OCI-LY3 (cell line): Measurements from ENCODE around the gene SLC66A2.

Experiments
- H2AFZ ChIP-seq: fragments of 200-600, 300-600 bp; shearing (Covaris generic); 2 replicates; pipeline ENCODE4 v1.6.0; 2014; ENCODE audit warnings: antibody characterized with exemption, low read depth, low read length
- H3K27ac ChIP-seq: fragments of 200-600, 300-600 bp; sonication (generic); 2 replicates; pipeline ENCODE4 v1.5.1; 2014; ENCODE audit warnings: mild to moderate bottlenecking, low read length, moderate library complexity, mixed read lengths
- H3K27me3 ChIP-seq: fragments of 200-600, 300-600 bp; sonication (generic); 2 replicates; pipeline ENCODE4 v1.6.1; 2014; ENCODE audit warnings: low read depth, low read length, mixed read lengths
- H3K36me3 ChIP-seq: fragments of 200-600, 300-600 bp; sonication (generic); replicated peaks from 2 replicates; pipeline ENCODE3; 2014; ENCODE audit warnings: low read depth, low read length, mixed read lengths
- H3K4me1 ChIP-seq: fragments of 300-600, 200-600 bp; sonication (generic); 2 replicates; pipeline ENCODE4 v1.6.1; 2014; ENCODE audit warnings: low read length, mixed read lengths
- H3K4me2 ChIP-seq: fragments of 200-600, 300-600 bp; sonication (generic); 2 replicates; pipeline ENCODE4 v1.6.1; 2014; ENCODE audit warnings: low read length, mixed read lengths
- H3K4me3 ChIP-seq: fragments of 300-600, 200-600 bp; sonication (generic); 2 replicates; pipeline ENCODE4 v1.5.1; 2014; ENCODE audit warnings: antibody characterized with exemption, mild to moderate bottlenecking, low read length, moderate library complexity
- H3K79me2 ChIP-seq: fragments of 300-600, 200-600 bp; shearing (Covaris generic); 2 replicates; pipeline ENCODE4 v1.6.1; 2014; ENCODE audit warnings: mild to moderate bottlenecking, low read length, mixed read lengths
- H3K9ac ChIP-seq: fragments of 300-600, 200-600 bp; shearing (Covaris generic); 2 replicates; pipeline ENCODE4 v1.6.0; 2014; ENCODE audit warnings: mild to moderate bottlenecking, low read length, moderate library complexity
- H3K9me3 ChIP-seq: fragments of 200-600, 300-600 bp; shearing (Covaris generic); 2 replicates; pipeline ENCODE4 v1.6.1; 2014; ENCODE audit warnings: low read length, mixed read lengths; ENCODE audit not compliant: insufficient read depth
- H4K20me1 ChIP-seq: fragments of 200-600, 300-600 bp; sonication (generic); 2 replicates; pipeline ENCODE4 v1.6.1; 2016; ENCODE audit warnings: low read length, mixed read lengths; ENCODE audit not compliant: insufficient read depth
- EZH2phosphoT487 ChIP-seq: fragments of 200-600 bp; shearing (Covaris generic); IDR thresholded peaks from 2 replicates; pipeline ENCODE4 v1.6.1; 2018; ENCODE audit warnings: antibody characterized with exemption, mixed run types, low read depth
- TF ChIP-seq, protein P1 (sequence below): fragments of 200-600, 300-600 bp; sonication (generic); IDR thresholded peaks from 2 replicates; pipeline ENCODE4 v1.5.1; 2014; ENCODE audit warnings: antibody characterized with exemption, low read length, low read depth

Gene SLC66A2

DNA sequence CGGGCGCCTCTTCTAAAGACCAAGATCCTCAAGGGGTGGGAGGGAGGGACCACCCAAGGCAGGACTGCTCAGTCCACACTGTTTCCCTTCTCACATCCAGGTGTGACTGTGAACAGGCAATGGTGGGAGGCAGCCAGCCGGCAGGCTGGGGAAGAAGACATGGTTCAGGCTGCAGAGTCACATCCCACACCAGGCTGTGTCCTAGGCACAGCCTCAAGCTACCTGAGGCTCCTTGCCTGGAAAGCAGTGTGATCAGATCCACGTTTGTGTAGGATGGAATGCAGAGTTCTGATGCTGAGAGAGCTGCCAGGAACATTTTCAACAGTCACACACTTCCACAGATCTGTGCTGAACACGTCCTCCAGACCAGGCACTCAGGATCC is 16.4 kb downstream of the SLC66A2 start:
- H3K4me2 ChIP-seq: no peak overlapping the region
- H3K27ac ChIP-seq: no peak overlapping the region
- no peak overlapping the region for H2AFZ ChIP-seq
- H4K20me1 ChIP-seq: peaks cover 34% of the 10 kb centered on the region
- H3K4me3 ChIP-seq: no peak overlapping the region
- no peak overlapping the region for H3K9ac ChIP-seq
- H3K36me3 ChIP-seq: peaks cover 86% of the 10 kb centered on the region
- H3K9me3 ChIP-seq: peaks cover 33% of the 10 kb centered on the region
- H3K79me2 ChIP-seq: peaks cover 81% of the 10 kb centered on the region
- H3K27me3 ChIP-seq: no peaks in the 10 kb centered on the region
- no peaks in the 10 kb centered on the region for H3K4me1 ChIP-seq
- no peak for TF ChIP-seq EZH2phosphoT487
- TF ChIP-seq, protein P1, sequence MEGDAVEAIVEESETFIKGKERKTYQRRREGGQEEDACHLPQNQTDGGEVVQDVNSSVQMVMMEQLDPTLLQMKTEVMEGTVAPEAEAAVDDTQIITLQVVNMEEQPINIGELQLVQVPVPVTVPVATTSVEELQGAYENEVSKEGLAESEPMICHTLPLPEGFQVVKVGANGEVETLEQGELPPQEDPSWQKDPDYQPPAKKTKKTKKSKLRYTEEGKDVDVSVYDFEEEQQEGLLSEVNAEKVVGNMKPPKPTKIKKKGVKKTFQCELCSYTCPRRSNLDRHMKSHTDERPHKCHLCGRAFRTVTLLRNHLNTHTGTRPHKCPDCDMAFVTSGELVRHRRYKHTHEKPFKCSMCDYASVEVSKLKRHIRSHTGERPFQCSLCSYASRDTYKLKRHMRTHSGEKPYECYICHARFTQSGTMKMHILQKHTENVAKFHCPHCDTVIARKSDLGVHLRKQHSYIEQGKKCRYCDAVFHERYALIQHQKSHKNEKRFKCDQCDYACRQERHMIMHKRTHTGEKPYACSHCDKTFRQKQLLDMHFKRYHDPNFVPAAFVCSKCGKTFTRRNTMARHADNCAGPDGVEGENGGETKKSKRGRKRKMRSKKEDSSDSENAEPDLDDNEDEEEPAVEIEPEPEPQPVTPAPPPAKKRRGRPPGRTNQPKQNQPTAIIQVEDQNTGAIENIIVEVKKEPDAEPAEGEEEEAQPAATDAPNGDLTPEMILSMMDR: no peak

DNA sequence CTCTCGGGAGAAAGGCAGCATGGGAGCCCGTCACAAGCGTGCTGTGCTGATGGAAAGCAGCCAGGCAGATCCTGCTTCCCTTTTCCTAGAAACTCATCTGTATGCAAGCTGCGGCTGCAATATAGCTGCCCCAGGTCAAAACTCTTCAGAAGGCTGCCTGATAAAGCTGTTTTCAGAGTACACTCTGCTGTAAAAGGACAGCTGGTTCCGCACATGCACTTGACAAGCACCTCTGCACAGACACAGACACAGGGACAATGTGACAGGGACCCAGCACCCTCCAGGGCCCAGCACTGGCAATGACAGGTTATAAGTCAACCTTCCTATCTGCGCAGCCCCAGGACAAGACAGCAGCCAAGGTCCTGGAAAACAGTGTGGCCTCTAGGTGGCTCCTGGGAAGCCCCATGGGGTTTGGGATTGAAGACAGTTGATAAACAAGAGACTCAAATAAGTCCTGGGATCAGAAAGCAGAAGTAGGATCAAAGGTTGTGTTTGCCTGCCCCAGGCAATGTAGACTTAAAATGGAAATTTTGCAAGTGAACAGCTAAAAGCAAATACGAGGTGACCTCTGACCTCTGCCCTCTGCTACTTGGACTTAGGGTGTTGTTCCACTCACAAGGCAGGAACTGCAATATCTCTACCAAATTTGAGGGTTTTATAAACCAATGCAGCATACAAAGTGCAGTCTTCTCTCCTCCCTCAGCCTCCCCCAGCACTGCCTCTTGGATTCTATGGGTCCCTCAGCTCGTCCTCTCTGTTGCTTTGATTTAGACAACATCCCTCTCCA is 16.9 kb downstream of the SLC66A2 start:
- Histone ChIP-seq H3K9ac (no peak overlapping the region), H3K4me2 (no peak overlapping the region), H3K36me3 (peaks cover 88% of the 10 kb centered on the region)

DNA sequence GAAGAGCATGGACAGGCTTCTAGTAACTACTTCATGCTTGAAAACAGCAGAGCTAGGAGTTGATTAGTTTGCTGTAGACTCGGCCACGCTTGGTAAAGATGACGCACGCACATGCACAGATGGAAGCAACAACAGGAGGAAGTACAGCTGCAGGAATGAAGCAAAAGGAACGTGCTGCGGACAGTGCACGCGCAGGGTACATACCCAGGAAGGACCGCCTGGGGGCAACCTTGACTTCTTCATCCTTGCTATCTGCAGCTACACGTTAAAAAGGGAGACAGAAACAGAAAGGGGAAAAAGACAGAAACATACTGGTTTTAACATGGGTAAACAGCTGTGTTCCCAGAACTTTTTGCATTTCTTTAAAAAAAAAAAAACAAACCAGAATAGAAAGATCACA is 17.7 kb downstream of the SLC66A2 start:
- no peak overlapping the region for H3K27ac ChIP-seq
- no peak overlapping the region for H3K9ac ChIP-seq
- peaks cover 33% of the 10 kb centered on the region for H4K20me1 ChIP-seq
- peaks cover 83% of the 10 kb centered on the region for H3K79me2 ChIP-seq
- H3K9me3 ChIP-seq: peaks cover 43% of the 10 kb centered on the region
- H2AFZ ChIP-seq: no peak overlapping the region
- no peak overlapping the region for H3K4me2 ChIP-seq
- no peaks in the 10 kb centered on the region for H3K27me3 ChIP-seq
- no peak overlapping the region for H3K4me3 ChIP-seq
- H3K4me1 ChIP-seq: no peaks in the 10 kb centered on the region
- H3K36me3 ChIP-seq: peaks cover 92% of the 10 kb centered on the region
- TF ChIP-seq EZH2phosphoT487: no peak
- TF ChIP-seq, protein P1: no peak

More for the DNA sequence above, 16.9 kb downstream of the SLC66A2 start:
- Histone ChIP-seq H3K27ac (no peak overlapping the region), H3K9me3 (peaks cover 38% of the 10 kb centered on the region), H3K27me3 (no peaks in the 10 kb centered on the region), H4K20me1 (peaks cover 29% of the 10 kb centered on the region), H3K4me3 (no peak overlapping the region), H3K4me1 (no peaks in the 10 kb centered on the region), H3K79me2 (peaks cover 81% of the 10 kb centered on the region), H2AFZ (no peak overlapping the region)
- no peak for TF ChIP-seq EZH2phosphoT487
- TF ChIP-seq, protein P1: no peak; the same call in 1 of the 2 replicates

DNA sequence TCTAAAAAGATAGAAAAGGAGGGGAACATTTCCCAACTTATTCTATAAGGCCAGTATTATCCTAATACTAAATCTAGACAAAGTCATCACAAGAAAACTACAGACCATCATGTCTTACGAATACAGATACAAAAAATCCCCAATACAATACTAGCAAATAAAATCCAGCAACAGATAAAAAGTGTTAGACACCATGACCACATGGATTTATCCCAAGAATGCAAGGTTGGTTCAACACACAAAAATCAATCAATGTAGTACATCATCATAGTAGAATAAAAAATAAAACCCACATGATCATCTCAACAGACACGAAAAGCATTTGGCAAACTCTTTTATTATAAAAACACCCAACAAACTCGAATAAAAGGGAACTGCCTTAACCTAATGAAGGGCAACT is 18.5 kb downstream of the SLC66A2 start:
- Histone ChIP-seq H4K20me1 (peaks cover 36% of the 10 kb centered on the region), H3K27me3 (no peaks in the 10 kb centered on the region), H3K36me3 (peaks cover 96% of the 10 kb centered on the region), H3K9me3 (peaks cover 43% of the 10 kb centered on the region), H3K9ac (no peak overlapping the region), H2AFZ (no peak overlapping the region), H3K27ac (no peak overlapping the region), H3K4me1 (no peaks in the 10 kb centered on the region), H3K4me3 (no peak overlapping the region), H3K4me2 (no peak overlapping the region), H3K79me2 (peaks cover 83% of the 10 kb centered on the region)
- TF ChIP-seq, protein P1: no peak
- no peak for TF ChIP-seq EZH2phosphoT487
